ENCODE results near the gene CYP1A2.
"Not testable (repeated sequence)": the region's sequence is repeated elsewhere in the genome, so short reads cannot be mapped to it uniquely, and the experiment has no call there.

Gene CYP1A2

GRCh38 chr15:74738239-74738638 lies 10.4 kb upstream of the CYP1A2 start:
- DNase-seq, result not testable (repeated sequence)

DNA sequence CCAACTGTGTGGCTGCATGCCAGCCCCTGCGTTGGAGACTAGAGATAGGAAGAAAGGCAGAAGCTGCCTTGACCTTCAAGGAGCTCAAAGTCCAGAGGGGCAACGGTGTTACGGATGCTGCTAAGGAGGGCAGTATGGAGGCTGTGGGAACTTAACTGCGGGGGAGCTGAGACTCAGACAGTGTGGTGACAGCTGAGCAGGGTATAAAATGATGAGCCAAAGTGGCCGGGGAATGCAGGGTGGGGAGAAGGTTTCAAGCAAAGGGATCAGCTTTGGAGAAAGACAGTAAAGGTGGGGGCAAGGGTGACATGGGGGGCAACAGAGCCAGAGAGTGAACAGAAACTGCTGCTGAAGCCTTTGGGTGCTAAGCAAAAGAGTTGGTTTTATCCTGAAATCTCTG lies 6.2 kb upstream of the CYP1A2 start:
- no peak for DNase-seq

DNA sequence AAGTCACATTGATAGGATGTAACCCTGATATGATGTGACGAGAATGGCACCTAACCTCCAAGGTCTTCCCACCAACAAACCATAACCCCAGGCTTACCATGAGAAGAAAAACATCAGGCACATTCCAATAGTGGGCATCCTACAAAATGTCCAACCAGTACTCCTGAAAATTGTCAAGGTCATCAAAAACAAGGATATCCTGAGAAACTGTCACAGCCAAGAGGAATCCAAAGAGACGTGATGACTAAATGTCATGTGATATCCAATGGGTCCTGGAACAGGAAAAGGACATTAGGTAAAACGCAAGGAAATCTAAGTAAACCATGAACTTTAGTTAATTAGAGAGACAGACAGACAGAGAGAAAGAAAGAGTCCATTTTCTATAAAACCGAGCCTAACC lies 2.3 kb upstream of the CYP1A2 start:
- no peak for DNase-seq

- no peak for DNase-seq
These were observed 1.2 kb downstream of the CYP1A2 start for GRCh38 chr15:74749832-74750231.

DNA sequence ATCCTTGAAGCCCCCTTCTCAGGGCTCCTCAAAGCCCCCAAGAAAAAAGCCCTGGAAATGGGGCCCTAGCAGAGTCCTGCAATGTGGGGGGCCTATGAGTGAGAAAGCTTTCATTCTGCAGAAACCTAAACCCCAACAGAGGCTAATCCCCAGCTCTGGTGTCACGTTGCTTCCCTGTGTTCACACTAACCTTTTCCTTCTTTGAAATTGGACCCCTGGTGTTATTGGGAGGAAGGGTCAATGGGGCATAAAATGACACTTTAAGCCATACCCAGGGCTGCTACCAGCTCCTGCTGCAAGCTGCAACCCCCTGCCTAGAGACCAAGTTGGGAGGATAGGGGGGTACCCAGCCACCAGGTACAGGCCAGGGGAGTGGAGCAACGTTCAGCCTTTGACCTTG lies 2.1 kb downstream of the CYP1A2 start:
- DNase-seq, result no peak

GRCh38 chr15:74752011-74752410 lies 3.4 kb downstream of the CYP1A2 start:
- no peak for DNase-seq

DNA sequence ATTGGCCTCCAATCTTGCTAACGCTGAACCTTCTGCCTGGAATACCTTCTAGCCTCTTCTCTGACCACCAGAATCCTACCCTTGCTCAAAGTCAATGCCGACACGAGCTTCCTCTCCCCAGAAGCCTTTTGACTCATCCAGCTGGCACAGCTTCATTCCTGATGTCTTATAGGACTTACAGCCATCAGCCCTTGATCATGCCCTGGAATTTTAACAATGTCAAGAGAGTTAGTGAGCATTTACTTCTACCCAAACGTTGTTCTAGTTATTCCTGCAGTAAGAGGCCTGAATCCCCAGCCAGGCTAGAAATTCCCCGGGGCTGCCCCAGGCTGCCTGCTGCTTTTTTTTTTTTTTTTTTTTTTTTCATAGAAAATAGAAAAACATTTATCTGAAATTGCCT lies 3.9 kb downstream of the CYP1A2 start:
- peak; percentile 61 for DNase-seq

DNA sequence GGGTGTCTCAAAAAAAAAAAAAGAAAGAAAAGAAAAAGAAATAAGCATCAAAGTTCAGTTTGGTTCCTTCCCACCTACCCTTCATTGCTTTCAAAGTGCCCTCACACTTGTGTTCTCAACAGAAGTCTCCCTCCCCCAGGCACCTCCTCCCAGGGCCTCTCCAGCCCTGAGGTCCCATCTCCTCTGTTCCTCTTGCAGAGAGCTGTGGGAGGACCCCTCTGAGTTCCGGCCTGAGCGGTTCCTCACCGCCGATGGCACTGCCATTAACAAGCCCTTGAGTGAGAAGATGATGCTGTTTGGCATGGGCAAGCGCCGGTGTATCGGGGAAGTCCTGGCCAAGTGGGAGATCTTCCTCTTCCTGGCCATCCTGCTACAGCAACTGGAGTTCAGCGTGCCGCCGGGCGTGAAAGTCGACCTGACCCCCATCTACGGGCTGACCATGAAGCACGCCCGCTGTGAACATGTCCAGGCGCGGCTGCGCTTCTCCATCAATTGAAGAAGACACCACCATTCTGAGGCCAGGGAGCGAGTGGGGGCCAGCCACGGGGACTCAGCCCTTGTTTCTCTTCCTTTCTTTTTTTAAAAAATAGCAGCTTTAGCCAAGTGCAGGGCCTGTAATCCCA lies 6.1 kb downstream of the CYP1A2 start:
- no peak for DNase-seq

- no peak for DNase-seq
These were observed 10.1 kb downstream of the CYP1A2 start for GRCh38 chr15:74758736-74759135.

DNA sequence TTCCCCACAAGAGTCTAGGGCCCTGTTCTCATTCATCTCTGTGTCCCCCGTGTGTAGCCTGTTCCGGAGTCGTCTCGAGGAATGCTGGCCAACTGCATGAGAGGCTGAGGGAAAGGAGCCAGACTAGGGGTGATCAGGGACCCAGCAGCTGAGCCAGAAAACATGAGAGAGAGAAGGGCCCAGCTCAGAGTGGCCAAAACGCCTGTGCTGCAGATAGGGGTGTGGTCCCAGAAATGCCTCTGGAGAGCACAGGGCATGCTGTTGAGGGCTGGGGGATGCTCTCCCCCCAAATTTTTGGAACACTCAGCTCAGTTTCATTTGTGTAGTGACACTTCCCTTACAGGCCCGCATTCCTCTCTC lies 14.1 kb downstream of the CYP1A2 start:
- no peak for DNase-seq

GRCh38 chr15:74763416-74763815 lies 14.8 kb downstream of the CYP1A2 start:
- no peak for DNase-seq

DNA sequence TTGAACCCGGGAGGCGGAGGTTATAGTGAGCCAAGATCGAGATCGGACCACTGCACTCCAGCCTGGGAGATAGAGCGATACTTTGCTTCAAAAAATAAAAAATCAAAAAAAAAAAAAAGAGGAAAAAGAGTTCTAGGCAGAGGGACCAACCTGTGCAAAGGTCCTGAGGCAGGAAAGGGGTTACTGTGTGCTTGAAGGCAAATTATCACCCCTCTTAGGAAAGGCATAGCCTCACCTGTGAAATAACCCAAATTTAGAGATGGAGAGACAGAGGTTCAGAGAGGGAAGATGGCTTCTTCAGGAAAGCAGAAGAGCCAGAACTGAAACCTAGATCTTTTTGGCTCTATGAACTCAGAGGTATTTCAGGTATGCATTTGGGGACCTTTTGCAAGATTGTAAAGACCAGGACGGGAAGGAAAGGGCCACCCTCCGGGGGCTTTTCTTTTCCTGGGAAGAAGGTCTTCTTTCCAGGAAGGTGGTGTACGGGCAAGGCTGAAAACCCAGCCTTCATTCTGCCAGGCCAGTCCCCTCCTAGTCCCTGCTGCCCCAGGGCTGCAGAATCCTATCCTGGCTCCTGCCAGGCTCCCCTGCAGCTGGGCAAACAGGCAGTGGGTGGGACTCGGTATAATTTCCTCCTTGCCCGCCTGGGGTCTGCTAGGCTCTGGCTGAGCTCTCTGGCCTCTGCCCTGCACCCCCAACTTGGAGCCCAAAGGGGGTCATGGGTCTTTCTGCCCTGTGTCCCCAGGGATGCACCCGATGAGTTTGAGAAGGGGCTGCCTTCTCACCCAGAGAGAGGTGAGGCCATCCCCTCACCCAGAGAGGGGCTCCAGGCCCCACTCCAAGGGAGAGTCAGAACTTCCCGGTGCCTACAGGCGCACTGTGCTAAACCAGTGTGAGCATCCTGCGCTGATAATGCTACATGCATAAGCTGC lies 18.8 kb downstream of the CYP1A2 start:
- no peak for DNase-seq

- peak; percentile 10 for DNase-seq
These were observed 19.6 kb downstream of the CYP1A2 start for GRCh38 chr15:74768099-74768770.

- peak; percentile 51 for DNase-seq
These were observed 20.2 kb downstream of the CYP1A2 start for GRCh38 chr15:74768771-74769342.

DNA sequence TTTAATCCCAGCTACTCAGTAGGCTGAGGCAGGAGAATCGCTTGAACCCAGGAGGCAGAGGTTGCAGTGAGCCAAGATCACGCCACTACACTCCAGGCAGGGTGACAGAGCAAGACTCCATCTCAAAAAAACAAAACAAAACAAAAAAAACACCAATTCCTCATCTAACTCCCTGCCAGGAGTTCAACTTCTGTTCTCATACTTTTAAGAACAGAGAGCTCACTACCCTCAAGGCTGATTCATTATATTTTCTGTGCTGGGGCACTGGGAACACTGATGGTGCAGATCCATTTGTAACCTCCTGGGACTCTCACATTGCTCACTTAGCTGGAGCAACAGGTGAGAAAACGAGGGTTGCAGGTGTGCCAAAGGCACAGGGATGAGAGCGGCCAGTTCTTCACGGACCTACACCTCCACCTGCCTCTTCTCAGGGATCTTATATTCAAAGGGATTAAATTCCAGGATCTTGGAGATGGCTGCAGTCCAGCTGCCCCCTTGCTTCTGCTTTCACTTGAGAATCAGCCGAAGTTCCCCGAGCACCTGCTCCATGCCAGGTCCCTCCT lies 20.9 kb downstream of the CYP1A2 start:
- DNase-seq, result no peak

DNA sequence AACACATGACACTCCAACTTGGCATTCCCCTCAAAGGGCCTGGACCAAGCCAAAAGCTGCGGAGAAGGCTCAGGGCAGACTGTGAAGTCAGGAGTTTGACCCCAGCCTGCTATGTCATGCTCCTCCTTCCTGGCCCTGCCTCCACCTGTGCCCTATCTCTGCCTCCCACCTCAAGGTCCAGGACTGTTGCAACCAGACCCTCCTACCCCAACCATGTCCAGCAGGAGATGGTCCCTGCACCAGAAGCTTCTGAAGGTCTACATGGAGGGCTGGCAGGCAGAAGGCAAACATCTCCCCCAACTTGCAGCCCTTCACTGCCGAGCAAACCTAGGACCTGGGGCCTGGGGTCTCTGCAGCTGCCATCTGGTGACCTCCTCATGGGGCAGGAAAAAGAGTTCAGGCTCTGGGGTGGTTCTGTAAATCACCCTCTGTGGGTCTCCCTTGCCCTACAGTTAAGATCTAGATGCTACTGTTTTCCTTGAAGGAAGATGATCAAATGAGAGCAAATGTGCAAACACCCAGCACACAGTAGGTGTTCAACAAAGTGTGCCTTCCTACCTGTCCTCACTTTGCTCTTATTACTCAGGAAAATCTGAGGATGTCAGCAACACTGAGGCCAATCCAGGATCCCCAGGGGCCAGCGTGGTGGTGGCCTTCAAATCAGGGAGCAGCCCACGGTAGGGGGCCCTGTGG lies 21.7 kb downstream of the CYP1A2 start:
- DNase-seq, result no peak

DNA sequence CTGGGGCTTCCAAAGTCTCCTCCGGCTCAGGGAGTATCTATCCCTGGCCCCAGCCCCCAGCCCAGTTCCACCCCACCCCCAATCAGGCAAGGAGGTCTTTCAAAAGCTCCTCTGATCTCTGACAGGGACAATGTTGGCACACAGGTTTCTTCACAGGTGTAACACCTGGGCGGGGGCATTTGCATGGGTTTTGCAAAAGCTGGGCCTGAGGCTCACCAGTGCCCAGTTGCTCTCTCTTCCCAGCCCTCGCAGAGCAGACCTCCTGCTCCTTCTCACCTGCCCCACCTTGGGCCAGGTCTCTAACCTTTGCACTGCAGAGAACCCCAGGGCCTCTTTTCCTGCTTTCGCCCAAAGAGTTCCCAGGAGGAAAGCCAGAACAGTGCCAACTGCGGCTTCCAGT lies 24.7 kb downstream of the CYP1A2 start:
- DNase-seq, result no peak

DNA sequence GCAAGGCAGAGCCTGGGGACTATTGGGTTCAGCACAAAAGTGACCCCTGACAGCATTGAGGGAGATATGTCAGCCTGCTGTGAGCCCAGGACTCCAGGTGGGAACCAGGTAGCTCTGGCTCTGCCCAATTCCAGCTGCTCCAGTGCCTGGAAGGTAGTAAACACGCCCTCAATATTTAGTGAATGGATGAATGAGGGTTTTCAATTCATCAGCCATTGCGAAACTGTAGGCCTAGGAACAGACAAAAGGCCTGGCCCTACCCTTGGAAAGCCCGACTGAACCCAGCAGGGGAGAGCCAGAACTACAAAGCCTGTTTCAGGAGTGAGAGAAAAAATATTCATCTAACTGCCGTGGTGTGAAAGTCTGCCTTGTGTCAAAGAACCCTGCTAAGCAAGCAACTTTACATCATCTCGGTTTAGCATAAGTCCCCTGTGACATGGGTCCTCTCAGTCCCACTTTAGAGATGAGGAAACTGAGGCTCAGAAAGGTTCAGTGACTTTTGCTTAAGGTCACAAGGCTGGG lies 25.1 kb downstream of the CYP1A2 start:
- DNase-seq, result no peak

GRCh38 chr15:74775132-74775562 lies 26.5 kb downstream of the CYP1A2 start:
- DNase-seq, result no peak

DNA sequence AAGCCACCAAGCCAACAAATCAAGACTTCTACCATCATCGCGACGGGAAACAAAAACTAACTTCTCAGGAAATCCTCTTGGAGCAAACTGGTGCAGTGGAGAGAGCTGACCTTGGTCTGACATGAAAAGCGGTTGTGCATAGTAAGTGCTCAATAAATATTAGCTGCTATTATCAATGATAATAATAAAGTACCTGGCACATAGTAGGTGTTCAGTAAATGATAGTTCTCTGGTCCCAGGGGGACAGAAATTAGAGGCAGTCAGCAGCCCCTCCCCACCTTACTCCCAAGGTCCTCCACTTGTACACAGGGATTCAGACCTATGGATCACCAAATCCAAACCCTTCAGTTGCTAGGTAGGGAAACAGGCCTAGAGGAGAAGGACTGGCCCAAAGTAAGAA lies 27.2 kb downstream of the CYP1A2 start:
- no peak for DNase-seq

DNA sequence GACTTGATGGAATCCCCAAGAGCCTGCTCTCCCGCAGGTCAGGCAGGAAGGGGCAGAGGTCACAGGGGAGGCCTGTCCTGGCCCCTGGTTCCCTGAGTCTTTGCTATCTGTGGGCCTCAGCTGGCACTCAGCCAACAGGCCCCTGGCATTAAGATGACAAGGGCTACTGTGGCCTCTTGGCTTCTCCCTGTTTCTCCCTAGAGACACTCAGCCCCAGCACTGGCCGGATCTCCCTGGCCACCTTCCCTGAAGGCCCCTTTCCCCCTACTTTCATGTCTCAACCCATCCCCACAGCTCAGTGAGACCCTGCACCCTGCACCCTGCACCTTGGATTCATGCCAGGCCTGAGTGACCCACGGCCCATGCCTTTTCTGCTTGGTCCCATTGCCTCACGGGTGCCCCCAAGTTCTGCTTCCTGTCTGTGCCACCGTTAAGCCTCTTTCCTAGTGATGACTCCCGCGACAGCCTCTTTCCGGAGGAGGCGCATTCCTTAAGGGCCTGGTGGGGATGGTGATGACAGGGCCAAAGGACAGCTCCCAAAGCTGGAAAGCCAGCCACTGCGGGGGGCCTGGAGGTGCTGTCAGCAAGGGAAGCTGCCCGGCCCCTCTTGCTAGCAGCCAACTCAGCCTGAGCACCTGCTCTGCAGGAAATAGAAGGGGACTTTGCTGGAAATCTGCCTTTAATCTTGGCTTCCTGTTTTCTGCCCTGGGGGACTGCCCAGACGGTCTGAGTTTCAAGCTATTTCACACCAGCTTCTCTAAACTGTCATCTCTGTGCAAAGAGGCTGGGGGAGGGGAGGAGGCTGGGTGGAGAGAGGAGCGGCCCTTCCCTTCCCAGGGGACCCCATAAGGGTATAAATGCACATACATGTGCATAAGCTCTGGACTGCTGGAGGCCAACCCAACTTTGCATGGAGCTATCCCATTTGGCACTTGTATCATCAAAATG lies 28.4 kb downstream of the CYP1A2 start:
- peak; percentile 48 for DNase-seq

Data from fibroblast of skin of right biceps (primary cell).